Adrenal gland (tissue), 12 donors: ENCODE results near the gene PDLIM3. TPM values are rescaled to one million over a fixed set of nuclear protein-coding genes. Genes with fewer than 3 reads are reported as not detected.

Experiments used
- DNase-seq, 7 donors: peaks; one replicate each; pipeline ENCODE4 v3.0.0-alpha.2; 2019 to 2020
- H3K27ac ChIP-seq, 5 donors: fragments of 200-600 bp; sonication (generic) in 4 of 5; 1 replicate in 3 of 5; 2 replicates in 2 of 5; pipeline versions ENCODE4 v1.5.1 to v1.8.0; 2016 to 2020; ENCODE audit warnings: mild to moderate bottlenecking in 1 of 5
- H3K27me3 ChIP-seq: fragments of 200-600 bp; 2 replicates; pipeline ENCODE4 v1.8.0; 2021
- H3K36me3 ChIP-seq, 2 donors: fragments of 200-600 bp; replicated peaks in 1 of 2; 1 replicate in 1 of 2; 2 replicates in 1 of 2; pipeline versions ENCODE4 v1.5.1 to v1.8.0; 2018 to 2022
- H3K4me1 ChIP-seq, 2 donors: fragments of 200-600 bp; replicated peaks in 1 of 2; 1 replicate in 1 of 2; 2 replicates in 1 of 2; pipeline versions ENCODE4 v1.5.1 to v1.8.0; 2018 to 2021
- H3K4me3 ChIP-seq, 4 donors: fragments of 200-600 bp; sonication (generic) in 3 of 4; one replicate each; pipeline ENCODE4 v1.5.1; 2016 to 2018
- H3K9me3 ChIP-seq, 3 donors: fragments of 200-600 bp; sonication (generic) in 1 of 3; replicated peaks in 1 of 3; 1 replicate in 2 of 3; 2 replicates in 1 of 3; pipeline versions ENCODE4 v1.5.1 to v1.8.0; 2016 to 2021
- POLR2A ChIP-seq, 2 donors: fragments of 450-650 bp; IDR thresholded peaks; one replicate each; pipeline ENCODE4 v1.6.1; 2017; ENCODE audit warnings: antibody characterized with exemption in 2 of 2, mild to moderate bottlenecking in 2 of 2, moderate library complexity in 1 of 2
- WGBS, 4 donors: extraction: QIAGEN DNeasy Blood & Tissue Kit in 2 of 4; methylation state at CpG; one replicate each; pipeline versions ENCODE4 v1.1.5 to v1.1.7; 2013 to 2017; 5-methylcytosine and 5-hydroxymethylcytosine counted together
- intact Hi-C, 2 donors: fragments of 100-400 bp; cut with DNase I; formaldehyde crosslinking; loops; one replicate each; pipeline versions ENCODE4 v1.14.1 to v1.15.0; 2022 to 2023
- polyA plus RNA-seq, 3 donors: library from polyadenylated mRNA; stranded (reverse); fragments of 200-250 nt in 2 of 3; fragments of 350-450 nt in 1 of 3; fragmentation: Illumina TruSeq in 1 of 3; extraction: RNeasy Lipid Tissue Mini Kit (QIAGEN cat#74804) in 1 of 3; gene quantifications; one replicate each; pipeline ENCODE4 v1.2.3, GENCODE V29; 2013 to 2014
- total RNA-seq, 9 donors: library from RNA; depleted of rRNA in 4 of 9; stranded (reverse); fragments of >200 nt in 4 of 9; fragments of 120-200 nt in 1 of 9; fragmentation: NEBNext Ultra II Directional in 1 of 9; extraction: Animal tissue kit (Norgen Biotek cat#: 25700) in 1 of 9; gene quantifications; one replicate each; pipeline versions ENCODE4 v1.1.0 to v1.2.4, GENCODE V29; 2013 to 2023
- TF ChIP-seq, protein P1 (sequence below), 6 experiments: fragments of 450-650 bp in 4 of 6; fragments of 200-600 bp in 2 of 6; sonication (generic) in 1 of 6; IDR thresholded peaks; 1 replicate in 5 of 6; 2 replicates in 1 of 6; pipeline versions ENCODE4 v1.5.1 to v1.8.0; 2016 to 2021; ENCODE audit warnings: antibody characterized with exemption in 6 of 6, mild to moderate bottlenecking in 2 of 6, moderate library complexity in 1 of 6
- donor health status: healthy with polysubstance abuse.
- donor health status: Bipolar disorder and iron deficiency.
- donor health status: DM: yes; HTN: yes; CAD: no.
- donor health status: DM: no; HTN: no; CAD: no.
- donor health status: DM: no; HTN: no; CAD: no.
- donor health status: DM: yes; HTN: yes; CAD: no.

The PDLIM3 gene
- total and polyA plus RNA-seq, 12 donors, result 2.6 to 22.6 (median 6.4) TPM

DNA sequence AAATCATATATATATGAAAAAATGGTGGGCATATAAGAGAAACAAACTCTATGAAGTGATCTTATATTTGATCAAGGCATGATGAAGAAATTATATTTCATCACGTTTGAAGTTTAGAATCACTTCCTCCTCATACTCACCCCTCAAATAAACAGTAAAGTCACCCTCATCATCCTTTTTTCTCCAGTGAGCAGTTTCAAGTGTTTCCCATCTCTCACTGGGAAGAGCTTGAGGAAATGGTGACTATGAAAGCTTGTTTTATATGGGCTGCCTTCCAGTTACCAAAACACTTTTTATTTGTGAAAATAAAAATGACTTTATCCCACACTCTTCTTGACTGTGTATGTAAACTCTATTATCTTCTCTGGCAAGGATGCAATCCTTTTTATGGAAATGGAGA is 16.8 kb downstream of the PDLIM3 start:
- Histone ChIP-seq H3K4me3 (no peak overlapping the region), H3K27me3 (no peaks in the 10 kb centered on the region), H3K9me3 (no peaks in the 10 kb centered on the region), H3K27ac (no peak overlapping the region), H3K4me1 (peaks cover 0 to 7% of the 10 kb centered on the region in 2 donors), H3K36me3 (no peaks in the 10 kb centered on the region)
- intact Hi-C loops, result no loop called here
- no peak for TF ChIP-seq POLR2A (IDR thresholded peaks at IDR 0.05)
- no peak for DNase-seq
- 50 to 72% (median 58%) methylated on average over 1 of the region's 1 CpG for WGBS, 4 donors

DNA sequence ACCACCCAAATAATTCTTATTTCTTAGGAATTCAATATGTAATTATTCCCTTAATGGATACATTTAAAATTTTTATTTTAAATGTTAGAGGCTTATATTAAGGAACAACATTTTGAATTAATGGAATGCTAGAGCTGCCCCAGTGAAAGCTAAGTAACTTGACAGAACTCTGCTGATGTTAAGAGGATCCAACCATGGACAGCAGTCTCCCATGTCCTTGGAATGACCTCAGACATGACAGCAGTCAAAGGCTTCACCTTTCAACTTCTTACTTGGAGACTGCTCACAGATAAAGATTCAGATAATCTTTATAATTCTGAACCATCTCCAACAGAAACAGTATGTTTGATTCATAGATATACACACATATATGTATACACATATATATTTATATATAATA is 17.2 kb downstream of the PDLIM3 start:
- no peak overlapping the region for H3K27ac ChIP-seq
- TF ChIP-seq, protein P1, sequence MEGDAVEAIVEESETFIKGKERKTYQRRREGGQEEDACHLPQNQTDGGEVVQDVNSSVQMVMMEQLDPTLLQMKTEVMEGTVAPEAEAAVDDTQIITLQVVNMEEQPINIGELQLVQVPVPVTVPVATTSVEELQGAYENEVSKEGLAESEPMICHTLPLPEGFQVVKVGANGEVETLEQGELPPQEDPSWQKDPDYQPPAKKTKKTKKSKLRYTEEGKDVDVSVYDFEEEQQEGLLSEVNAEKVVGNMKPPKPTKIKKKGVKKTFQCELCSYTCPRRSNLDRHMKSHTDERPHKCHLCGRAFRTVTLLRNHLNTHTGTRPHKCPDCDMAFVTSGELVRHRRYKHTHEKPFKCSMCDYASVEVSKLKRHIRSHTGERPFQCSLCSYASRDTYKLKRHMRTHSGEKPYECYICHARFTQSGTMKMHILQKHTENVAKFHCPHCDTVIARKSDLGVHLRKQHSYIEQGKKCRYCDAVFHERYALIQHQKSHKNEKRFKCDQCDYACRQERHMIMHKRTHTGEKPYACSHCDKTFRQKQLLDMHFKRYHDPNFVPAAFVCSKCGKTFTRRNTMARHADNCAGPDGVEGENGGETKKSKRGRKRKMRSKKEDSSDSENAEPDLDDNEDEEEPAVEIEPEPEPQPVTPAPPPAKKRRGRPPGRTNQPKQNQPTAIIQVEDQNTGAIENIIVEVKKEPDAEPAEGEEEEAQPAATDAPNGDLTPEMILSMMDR (IDR thresholded peaks at IDR 0.05), result no peak
- TF ChIP-seq POLR2A (IDR thresholded peaks at IDR 0.05), result no peak
- intact Hi-C loops, result no loop called here
- H3K4me3 ChIP-seq, result no peak overlapping the region
- no peaks in the 10 kb centered on the region for H3K27me3 ChIP-seq
- H3K36me3 ChIP-seq, result no peaks in the 10 kb centered on the region
- no peaks in the 10 kb centered on the region for H3K9me3 ChIP-seq
- H3K4me1 ChIP-seq, result peaks cover 0 to 7% of the 10 kb centered on the region in 2 donors
- DNase-seq, result no peak

DNA sequence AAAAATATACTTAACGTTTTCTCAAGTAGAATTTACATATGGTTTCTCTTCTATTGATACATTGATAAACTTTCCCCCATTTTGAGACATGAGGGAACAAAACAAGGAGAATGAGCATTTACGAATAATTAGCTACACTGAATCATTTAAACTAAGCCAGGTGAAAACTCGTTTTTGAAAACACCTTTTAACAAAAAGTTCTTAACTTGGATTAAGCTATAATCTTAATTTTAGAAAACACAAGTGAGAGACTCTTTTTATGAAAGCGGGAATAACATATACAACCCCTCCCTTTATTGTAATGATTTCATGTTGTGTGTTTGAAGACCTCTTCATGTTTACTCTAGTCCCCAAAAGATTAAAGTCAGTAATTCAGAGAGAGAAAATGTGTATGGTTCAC is 20.1 kb downstream of the PDLIM3 start:
- Histone ChIP-seq H3K4me1 (peaks cover 0 to 7% of the 10 kb centered on the region in 2 donors), H3K36me3 (no peaks in the 10 kb centered on the region)

DNA sequence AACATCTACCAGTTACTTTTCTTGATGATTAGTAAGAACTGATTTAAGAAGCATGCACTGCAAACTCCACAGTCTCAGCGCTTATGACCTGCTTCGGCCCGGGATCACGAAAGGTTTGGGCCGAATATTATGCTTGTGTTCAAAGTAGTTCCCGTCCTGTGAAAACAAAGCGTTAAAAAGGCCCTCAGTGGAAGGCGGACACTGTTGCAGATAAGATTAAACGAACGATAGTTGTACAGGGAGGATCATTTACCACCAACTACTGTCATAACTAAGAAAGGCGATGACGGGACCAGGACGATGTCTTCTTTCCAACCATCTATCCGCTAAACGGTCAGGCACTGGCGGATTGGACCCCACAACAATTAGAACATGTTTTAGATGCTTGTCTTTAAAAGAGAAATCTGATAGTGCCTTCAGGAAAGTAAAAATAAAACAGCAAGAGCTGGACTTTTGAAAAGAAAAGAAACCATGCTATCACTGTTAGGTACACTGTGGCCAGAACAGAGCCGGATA is 21.1 kb downstream of the PDLIM3 start:
- H3K4me1 ChIP-seq, result no peaks in the 10 kb centered on the region
- no peaks in the 10 kb centered on the region for H3K9me3 ChIP-seq
- TF ChIP-seq, protein P1 (IDR thresholded peaks at IDR 0.05), result no peak
- TF ChIP-seq POLR2A (IDR thresholded peaks at IDR 0.05), result no peak
- H3K4me3 ChIP-seq, result no peak overlapping the region
- 80 to 89% (median 84%) methylated on average over 17 of the region's 17 CpGs for WGBS, 4 donors
- no peak for DNase-seq
- H3K27me3 ChIP-seq, result no peaks in the 10 kb centered on the region
- intact Hi-C loops, result no loop called here
- H3K36me3 ChIP-seq, result no peaks in the 10 kb centered on the region
- H3K27ac ChIP-seq, result peak overlapping the region in 1 of 5 donors; percentile 58

More for the DNA sequence above, 20.1 kb downstream of the PDLIM3 start:
- no peaks in the 10 kb centered on the region for H3K27me3 ChIP-seq
- H3K27ac ChIP-seq, result no peak overlapping the region
- intact Hi-C loops, result no loop called here
- no peak overlapping the region for H3K4me3 ChIP-seq
- no peak for DNase-seq
- TF ChIP-seq, protein P1 (IDR thresholded peaks at IDR 0.05), result no peak
- no peak for TF ChIP-seq POLR2A (IDR thresholded peaks at IDR 0.05)
- WGBS, 4 donors, result 75 to 84% (median 81%) methylated on average over 4 of the region's 4 CpGs
- H3K9me3 ChIP-seq, result no peaks in the 10 kb centered on the region

DNA sequence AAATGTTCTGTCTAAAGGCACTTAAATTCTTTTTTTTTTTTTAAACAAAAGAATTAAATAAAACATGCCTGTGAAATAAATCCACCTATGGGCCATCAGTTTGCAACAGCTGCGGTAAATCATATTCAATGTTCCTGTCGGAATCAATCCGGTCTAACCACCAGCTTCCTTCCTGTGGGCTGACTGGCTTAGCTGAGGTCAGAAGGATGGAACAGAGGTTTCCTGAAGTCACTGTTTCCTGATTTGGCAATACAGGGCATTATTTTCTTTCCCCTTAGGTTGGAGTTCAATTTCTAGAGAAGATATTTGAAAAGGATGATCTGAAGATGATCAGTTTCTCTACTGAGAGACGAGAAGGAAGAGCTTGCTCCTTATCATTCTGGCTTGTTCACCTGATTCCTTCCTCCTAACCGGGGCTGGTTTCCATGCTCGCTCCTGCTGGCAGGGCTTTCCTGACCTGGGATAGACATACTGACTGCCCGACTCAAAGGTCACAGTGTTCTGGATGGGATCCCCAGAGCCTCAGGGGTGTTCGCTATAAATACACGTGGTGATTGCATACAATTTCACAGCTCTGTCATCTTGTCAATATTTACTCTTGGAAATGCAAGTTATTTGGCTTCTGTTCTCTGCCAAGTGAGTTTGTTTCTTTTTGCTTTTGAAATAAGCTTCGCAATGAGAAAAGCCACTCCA is 21.7 kb downstream of the PDLIM3 start:
- no peaks in the 10 kb centered on the region for H3K9me3 ChIP-seq
- H3K4me3 ChIP-seq, result no peak overlapping the region
- H3K36me3 ChIP-seq, result no peaks in the 10 kb centered on the region
- 53 to 73% (median 66%) methylated on average over 9 to 10 of the region's 10 CpGs for WGBS, 4 donors
- no peaks in the 10 kb centered on the region for H3K27me3 ChIP-seq
- peak in 3 of 7 donors; percentile 26 to 64 (median 34) for DNase-seq
- intact Hi-C loops, result no loop called here
- TF ChIP-seq, protein P1 (IDR thresholded peaks at IDR 0.05), result no peak
- no peak for TF ChIP-seq POLR2A (IDR thresholded peaks at IDR 0.05)
- peak overlapping the region in 1 of 5 donors; percentile 58 for H3K27ac ChIP-seq
- H3K4me1 ChIP-seq, result no peaks in the 10 kb centered on the region
